H1 (cell line): Measurements from ENCODE around the gene AP1S1. TPM values are rescaled to one million over a fixed set of nuclear protein-coding genes. Genes with fewer than 3 reads are reported as not detected.

Source experiments
- ASH2L ChIP-seq: fragments of 200-600, 300-600 bp; sonication (generic); IDR thresholded peaks from one replicate; pipeline ENCODE4 v1.7.1; 2017; ENCODE audit warnings: low read length
- BRCA1 ChIP-seq: IDR thresholded peaks from 2 replicates; pipeline ENCODE4 v1.6.1; 2012; ENCODE audit warnings: low read depth, low read length, improper control_type of control experiment
- CHD7 ChIP-seq: fragments of 300-600 bp; sonication (generic); IDR thresholded peaks from 2 replicates; pipeline ENCODE4 v1.7.1; 2012; ENCODE audit warnings: low read length, moderate library complexity, mild to moderate bottlenecking, inconsistent platforms; ENCODE audit not compliant: insufficient replicate concordance
- KDM4A ChIP-seq: IDR thresholded peaks from one replicate; pipeline ENCODE4 v1.7.1; 2012; ENCODE audit warnings: low read depth, mild to moderate bottlenecking, moderate library complexity, low read length, inconsistent platforms; ENCODE audit not compliant: severe bottlenecking
- RBBP5 ChIP-seq: IDR thresholded peaks from 2 replicates; pipeline ENCODE4 v1.7.1; 2012; ENCODE audit warnings: low read depth, mild to moderate bottlenecking, inconsistent platforms, low read length, moderate library complexity, borderline replicate concordance
- SIX5 ChIP-seq: IDR thresholded peaks from 2 replicates; pipeline ENCODE4 v1.6.1; 2011; ENCODE audit warnings: mild to moderate bottlenecking, low read depth, low read length
- SP1 ChIP-seq: IDR thresholded peaks from 2 replicates; pipeline ENCODE4 v1.6.1; 2011; ENCODE audit warnings: low read depth, low read length
- SRF ChIP-seq: IDR thresholded peaks from 2 replicates; pipeline ENCODE4 v1.6.1; 2011; ENCODE audit warnings: mild to moderate bottlenecking, low read depth, low read length, moderate library complexity
- TEAD4 ChIP-seq: IDR thresholded peaks from 2 replicates; pipeline ENCODE4 v1.6.1; 2012; ENCODE audit warnings: low read depth, low read length, inconsistent platforms, mixed read lengths
- USF2 ChIP-seq: IDR thresholded peaks from 2 replicates; pipeline ENCODE4 v1.6.1; 2011; ENCODE audit warnings: low read length, improper control_type of control experiment
- polyA plus RNA-seq, 7 experiments: library from polyadenylated mRNA; depleted of rRNA in 3 of 7; stranded (reverse) in 5 of 7; unstranded in 2 of 7; fragments of >200 nt in 5 of 7; fragments of 200-250 nt in 2 of 7; gene quantifications; 1 replicate in 5 of 7; 2 replicates in 1 of 7; 4 replicates in 1 of 7; pipeline versions ENCODE4 v1.2.1 to v1.2.3, GENCODE V29; 2011 to 2013; ENCODE audit warnings: missing spikeins in 2 of 7, mixed read lengths in 2 of 7
- total RNA-seq: library from RNA; stranded (reverse); fragmentation: NEBNext Ultra II Directional; extraction: Animal tissue kit (Norgen Biotek cat#: 25700); gene quantifications from 2 replicates; pipeline ENCODE4 v1.2.1, GENCODE V29; 2021

Gene AP1S1
- total and polyA plus RNA-seq, 2 of the 8 experiments (the other 6 are each of a cell fraction or from before 2014, with no cell fraction given), result 56.1 to 59.3 TPM

GRCh38 chr7:101200862-101201599, 46.8 kb downstream of the AP1S1 start, which contains the start of gene MOGAT3 (continued):
- TF ChIP-seq SIX5 (no peak), RBBP5 (peak; percentile 35; the same call in 1 of the 2 replicates), SRF (no peak), ASH2L (no peak), TEAD4 (peak; percentile 74), KDM4A (no peak), CHD7 (no peak), BRCA1 (no peak), USF2 (no peak), SP1 (peak; percentile 56; the same call in 1 of the 2 replicates)
